HUES64 (cell line): Measurements from ENCODE around the gene RAB6C.
"Not testable (repeated sequence)": the region's sequence is repeated elsewhere in the genome, so short reads cannot be mapped to it uniquely, and the experiment has no call there.

ENCODE experiments used
- H3K27ac ChIP-seq: 2 replicates; pipeline ENCODE4 v1.7.0; 2013; ENCODE audit warnings: low read depth, low read length, inconsistent platforms
- H3K27me3 ChIP-seq: 2 replicates; pipeline ENCODE4 v1.6.1; 2013; ENCODE audit warnings: mild to moderate bottlenecking, low read length; ENCODE audit not compliant: insufficient read depth
- H3K36me3 ChIP-seq: 2 replicates; pipeline ENCODE4 v1.6.1; 2013; ENCODE audit warnings: mild to moderate bottlenecking, low read length; ENCODE audit not compliant: insufficient read depth
- H3K4me1 ChIP-seq: 2 replicates; pipeline ENCODE4 v1.6.1; 2013; ENCODE audit warnings: mild to moderate bottlenecking, low read length, moderate library complexity; ENCODE audit not compliant: insufficient read depth
- H3K4me3 ChIP-seq: 2 replicates; pipeline ENCODE4 v1.5.1; 2013; ENCODE audit warnings: mild to moderate bottlenecking, low read length, moderate library complexity
- H3K9ac ChIP-seq: 2 replicates; pipeline ENCODE4 v1.6.1; 2013; ENCODE audit warnings: mild to moderate bottlenecking, low read depth, low read length
- H3K9me3 ChIP-seq: 2 replicates; pipeline ENCODE4 v1.6.1; 2013; ENCODE audit warnings: low read depth, low read length; ENCODE audit not compliant: insufficient read depth
- WGBS: fragments of 150-250, 120-280 bp; methylation state at CpG from one replicate; pipeline ENCODE4 v1.1.7; 2013; ENCODE audit warnings: missing lambda C conversion rate; 5-methylcytosine and 5-hydroxymethylcytosine counted together

The RAB6C gene

DNA sequence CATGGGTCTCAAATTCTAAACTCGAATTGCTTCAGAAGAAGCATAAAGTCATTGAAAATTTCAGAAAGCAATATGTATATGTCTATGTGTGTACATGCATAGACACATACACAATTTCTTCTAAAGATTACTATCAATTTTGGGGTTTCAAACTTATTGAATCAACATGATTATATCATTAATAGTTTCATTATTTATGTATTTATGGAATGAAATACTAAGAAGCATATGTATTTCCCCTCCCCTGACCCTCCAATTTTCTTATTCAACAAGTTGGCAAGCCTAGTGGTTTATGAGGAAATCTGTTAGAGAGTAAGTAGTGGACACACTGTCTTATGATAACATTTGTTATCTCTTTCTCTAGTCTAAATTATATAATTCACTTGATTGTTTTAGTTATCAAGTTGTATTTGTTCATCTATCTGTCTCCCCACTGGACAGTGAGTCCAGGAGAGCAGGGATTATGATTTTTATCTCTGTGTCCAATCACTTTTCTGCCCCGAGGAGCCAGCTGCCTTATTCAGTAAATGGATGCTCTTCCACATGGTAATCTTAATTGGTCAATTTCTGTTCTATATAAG lies 17.3 kb downstream of the RAB6C start:
- not testable (repeated sequence) for H3K9ac ChIP-seq, H3K27ac ChIP-seq, H3K36me3 ChIP-seq, H3K9me3 ChIP-seq, H3K4me1 ChIP-seq, H3K4me3 ChIP-seq
- WGBS: 83% methylated on average over 2 of the region's 2 CpGs
- peaks cover 11% of the 10 kb centered on the region for H3K27me3 ChIP-seq

- not testable (repeated sequence) for H3K4me1 ChIP-seq, H3K9ac ChIP-seq, H3K4me3 ChIP-seq, H3K27ac ChIP-seq, H3K9me3 ChIP-seq, H3K27me3 ChIP-seq, H3K36me3 ChIP-seq
- 71% methylated on average over 6 of the region's 6 CpGs for WGBS
Observed at GRCh38 chr2:129998771-129999170, 19.3 kb downstream of the RAB6C start.

DNA sequence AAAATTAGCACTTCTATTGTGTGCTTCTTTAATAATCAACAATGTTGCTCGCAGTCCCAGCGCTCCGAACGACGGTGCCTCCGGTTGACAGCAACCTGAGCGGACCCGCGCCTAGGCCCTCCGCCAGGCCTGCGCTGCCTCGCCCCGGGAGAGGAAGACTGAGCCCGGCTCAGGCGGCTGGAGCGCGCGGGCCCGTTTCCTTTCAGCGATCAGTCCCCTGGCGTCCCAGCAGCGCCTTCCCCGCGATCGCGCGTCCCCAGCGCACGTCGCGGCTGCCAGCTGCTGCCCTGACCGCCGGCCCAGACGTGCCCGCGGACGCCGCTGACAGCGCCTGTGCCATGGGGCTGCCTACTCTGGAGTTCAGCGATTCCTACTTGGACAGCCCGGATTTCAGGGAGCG lies 26.4 kb downstream of the RAB6C start:
- peak overlapping the region; percentile 27; the same call in 1 of the 2 replicates for H3K4me3 ChIP-seq
- H3K9me3 ChIP-seq, H3K4me1 ChIP-seq, H3K36me3 ChIP-seq, H3K27ac ChIP-seq, H3K9ac ChIP-seq: not testable (repeated sequence)
- H3K27me3 ChIP-seq: peaks cover 49% of the 10 kb centered on the region
- 4% methylated on average over 31 of the region's 42 CpGs for WGBS

DNA sequence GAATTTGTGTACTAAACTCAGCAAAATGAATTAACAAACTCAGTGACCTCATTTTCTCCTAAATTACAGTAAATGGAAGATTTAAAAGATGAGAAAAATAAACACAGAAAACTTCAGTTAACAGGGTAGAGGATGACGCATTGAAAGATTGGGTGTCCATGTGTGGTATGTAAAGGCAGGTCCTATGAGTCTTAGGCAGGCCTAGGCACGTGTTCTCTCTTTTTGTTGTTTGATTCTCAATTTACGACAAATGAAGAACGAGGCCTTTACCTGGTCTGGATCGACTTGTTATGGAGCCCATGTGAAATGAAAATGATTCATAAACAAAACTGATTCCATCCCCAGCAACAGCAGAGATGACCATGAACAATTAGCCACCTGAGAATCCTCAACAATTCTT lies 37.2 kb downstream of the RAB6C start:
- not testable (repeated sequence) for H3K27ac ChIP-seq, H3K4me1 ChIP-seq, H3K9me3 ChIP-seq, H3K36me3 ChIP-seq, H3K27me3 ChIP-seq, H3K9ac ChIP-seq, H3K4me3 ChIP-seq
- 84% methylated on average over 5 of the region's 5 CpGs for WGBS

- H3K9me3 ChIP-seq: peaks cover 6% of the 10 kb centered on the region
- no peak overlapping the region for H3K9ac ChIP-seq
- H3K27ac ChIP-seq: no peak overlapping the region
- no peak overlapping the region for H3K4me3 ChIP-seq
- no peaks in the 10 kb centered on the region for H3K27me3 ChIP-seq
- no peaks in the 10 kb centered on the region for H3K4me1 ChIP-seq
- no peaks in the 10 kb centered on the region for H3K36me3 ChIP-seq
- 90% methylated on average over 2 of the region's 2 CpGs for WGBS
Observed at GRCh38 chr2:130019402-130019801, 39.9 kb downstream of the RAB6C start.

DNA sequence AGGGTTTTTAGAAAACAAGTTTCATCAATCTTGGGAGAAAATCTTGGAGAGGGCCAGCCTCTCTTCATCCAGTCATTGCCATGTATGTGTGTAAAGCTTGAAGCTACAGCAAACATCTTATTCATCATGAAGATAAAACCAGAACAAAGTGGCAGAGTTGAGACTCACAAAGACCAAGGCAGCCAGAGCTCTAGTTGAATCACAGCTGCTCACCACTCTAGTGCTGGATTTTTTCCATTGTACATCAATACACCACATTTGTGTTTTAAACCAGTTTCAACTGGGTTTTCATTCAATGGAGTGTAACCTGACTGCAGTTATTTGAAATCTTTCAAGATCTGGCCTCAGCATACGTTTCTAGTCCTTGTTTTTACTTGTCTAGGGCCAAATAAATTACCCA lies 40.6 kb downstream of the RAB6C start:
- not testable (repeated sequence) for H3K9ac ChIP-seq, H3K4me3 ChIP-seq, H3K4me1 ChIP-seq, H3K27me3 ChIP-seq, H3K27ac ChIP-seq, H3K9me3 ChIP-seq, H3K36me3 ChIP-seq
- WGBS: 79% methylated on average over 1 of the region's 1 CpG

GRCh38 chr2:130025931-130026330 lies 46.5 kb downstream of the RAB6C start:
- 100% methylated on average over 1 of the region's 1 CpG for WGBS

More at GRCh38 chr2:130025931-130026330, 46.5 kb downstream of the RAB6C start:
- H3K27me3 ChIP-seq, H3K9me3 ChIP-seq, H3K4me3 ChIP-seq, H3K9ac ChIP-seq, H3K4me1 ChIP-seq, H3K36me3 ChIP-seq, H3K27ac ChIP-seq: not testable (repeated sequence)
